ENCODE results near the gene TMEM141.
A peak's percentile ranks its signal among the peaks of the same experiment; 100 is the strongest.
"Not testable (repeated sequence)": the region's sequence is repeated elsewhere in the genome, so short reads cannot be mapped to it uniquely, and the experiment has no call there.

Gene TMEM141

DNA sequence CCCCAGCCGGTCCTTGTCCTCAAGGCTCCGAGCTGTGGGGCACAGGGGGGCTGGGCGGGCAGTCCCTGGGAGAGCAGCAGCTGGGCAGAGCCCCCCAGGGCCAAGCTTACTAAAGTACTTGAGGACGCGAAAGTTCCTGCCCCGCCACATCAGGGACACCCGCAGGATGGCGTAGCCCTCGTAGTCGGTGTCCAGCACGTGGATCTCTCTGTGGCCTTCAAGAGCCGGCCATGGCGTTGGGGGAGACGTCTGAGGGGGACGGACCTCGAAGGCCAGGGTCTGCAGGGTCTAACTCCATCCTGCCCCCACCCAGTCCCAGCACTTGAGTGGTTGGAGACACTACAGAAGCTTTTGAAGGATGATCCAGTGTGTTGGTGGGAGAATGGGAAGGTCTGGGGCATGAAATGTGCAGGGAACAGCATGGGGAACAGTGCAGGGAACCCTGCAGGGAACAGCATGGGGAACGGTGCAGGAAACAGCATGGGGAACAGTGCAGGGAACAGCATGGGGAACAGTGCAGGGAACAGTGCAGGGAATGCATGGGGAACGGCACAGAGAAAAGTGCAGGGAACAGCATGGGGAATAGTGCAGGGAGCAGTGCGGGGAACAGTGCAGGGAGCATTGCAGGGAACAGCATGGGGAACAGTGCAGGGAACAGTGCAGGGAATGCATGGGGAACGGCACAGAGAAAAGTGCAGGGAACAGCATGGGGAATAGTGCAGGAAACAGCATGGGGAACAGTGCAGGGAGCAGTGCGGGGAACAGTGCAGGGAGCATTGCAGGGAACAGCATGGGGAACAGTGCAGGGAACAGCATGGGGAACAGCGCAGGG lies 35.6 kb upstream of the TMEM141 start:
- DNase-seq (ENCODE audit: low read depth) = not testable (repeated sequence)

DNA sequence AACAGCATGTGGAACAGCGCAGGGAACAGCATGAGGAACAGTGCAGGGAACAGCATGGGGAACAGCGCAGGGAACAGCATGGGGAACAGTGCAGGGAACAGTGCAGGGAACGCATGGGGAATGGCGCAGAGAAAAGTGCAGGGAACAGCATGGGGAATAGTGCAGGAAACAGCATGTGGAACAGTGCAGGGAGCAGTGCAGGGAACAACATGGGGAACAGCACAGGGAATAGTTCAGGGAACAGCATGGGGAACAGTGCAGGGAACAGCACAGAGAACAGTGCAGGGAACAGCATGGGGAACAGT lies 35.1 kb upstream of the TMEM141 start:
- DNase-seq (ENCODE audit: low read depth) = no peak

DNA sequence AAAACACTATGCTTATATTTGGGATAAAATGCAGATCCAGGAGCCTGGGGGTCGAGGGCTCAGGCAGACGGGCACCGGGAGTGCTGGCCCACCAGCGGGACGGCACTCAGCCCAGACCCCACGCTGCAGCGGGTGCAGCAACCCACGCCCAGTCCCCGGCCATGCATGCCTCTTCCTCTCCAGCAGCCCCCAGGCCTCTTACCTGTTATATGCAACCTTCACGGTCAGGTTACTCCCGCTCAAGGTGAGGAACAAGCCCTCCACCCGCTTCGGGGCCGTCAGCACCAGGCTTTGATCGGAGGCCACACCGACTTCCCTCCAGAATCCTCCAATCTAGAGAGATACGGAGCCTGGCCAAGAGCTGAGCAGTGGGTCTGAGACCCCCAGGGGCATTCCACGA lies 34.3 kb upstream of the TMEM141 start:
- no peak for DNase-seq (ENCODE audit: low read depth)

- no peak for DNase-seq (ENCODE audit: low read depth)
Measured at GRCh38 chr9:136757328-136757727, 33.8 kb upstream of the TMEM141 start.

- no peak for DNase-seq (ENCODE audit: low read depth)
Measured at GRCh38 chr9:136757751-136758140, 33.4 kb upstream of the TMEM141 start.

- DNase-seq (ENCODE audit: low read depth) = no peak
Measured at GRCh38 chr9:136759001-136759400, 32.1 kb upstream of the TMEM141 start.

GRCh38 chr9:136759436-136760325 lies 31.5 kb upstream of the TMEM141 start:
- no peak for DNase-seq (ENCODE audit: low read depth)

DNA sequence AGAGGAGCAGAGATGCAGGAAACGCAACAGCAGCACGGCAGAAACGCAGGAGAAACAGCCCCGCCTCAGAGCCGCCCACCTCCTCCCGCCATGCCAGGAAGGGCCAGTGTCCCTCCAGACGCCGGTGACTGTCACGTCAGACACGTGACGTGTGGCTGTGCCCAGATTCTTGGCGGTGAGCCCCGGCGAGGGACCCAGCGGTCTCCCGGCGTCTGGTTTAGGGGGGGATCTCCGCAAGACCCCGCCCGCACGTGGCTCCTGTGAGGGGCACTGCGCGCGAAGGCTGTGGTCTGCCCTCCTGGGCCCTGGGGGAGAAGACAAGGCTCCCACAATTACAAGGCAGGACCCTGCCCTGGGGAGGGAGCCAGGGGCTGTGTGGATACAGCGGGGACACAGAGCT lies 30.7 kb upstream of the TMEM141 start:
- DNase-seq (ENCODE audit: low read depth) = no peak

- DNase-seq (ENCODE audit: low read depth) = peak; percentile 79
Measured at GRCh38 chr9:136760834-136761544, 30.2 kb upstream of the TMEM141 start.

DNA sequence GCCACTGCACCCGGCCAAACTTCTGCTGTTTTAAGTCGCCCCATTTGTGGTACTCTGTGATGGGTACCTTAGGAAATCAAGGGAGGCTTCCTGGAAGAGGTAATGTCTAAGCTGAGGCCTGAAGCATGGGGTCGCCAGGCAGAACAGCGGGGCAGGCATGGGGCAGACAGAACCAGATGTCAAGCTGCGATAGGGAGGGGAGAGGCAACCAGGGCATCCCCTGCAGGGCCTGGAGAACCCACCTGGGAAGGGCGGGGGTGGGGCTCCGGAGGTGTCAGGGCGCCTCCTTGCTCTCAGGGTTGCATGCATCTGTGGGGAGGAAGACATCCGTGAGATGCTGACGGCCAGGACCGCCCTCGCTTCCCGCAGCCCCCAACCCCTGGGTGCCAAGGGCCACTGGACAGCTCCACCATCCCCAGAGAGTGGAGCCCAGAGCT lies 29.6 kb upstream of the TMEM141 start:
- no peak for DNase-seq (ENCODE audit: low read depth)

GRCh38 chr9:136762221-136762691 lies 28.9 kb upstream of the TMEM141 start:
- DNase-seq (ENCODE audit: low read depth) = no peak

GRCh38 chr9:136762915-136763648 lies 28.1 kb upstream of the TMEM141 start:
- DNase-seq (ENCODE audit: low read depth) = peak; percentile 21

- DNase-seq (ENCODE audit: low read depth) = no peak
Measured at GRCh38 chr9:136763649-136764035, 27.5 kb upstream of the TMEM141 start.

- DNase-seq (ENCODE audit: low read depth) = no peak
Measured at GRCh38 chr9:136764301-136764891, 26.7 kb upstream of the TMEM141 start, which contains the start of gene LCN15. TSS of gene LCN15 (minus strand) at chr9:136764518. CDS start at chr9:136764488, 30 bp downstream.

GRCh38 chr9:136765041-136765440 lies 26.1 kb upstream of the TMEM141 start:
- no peak for DNase-seq (ENCODE audit: low read depth)

DNA sequence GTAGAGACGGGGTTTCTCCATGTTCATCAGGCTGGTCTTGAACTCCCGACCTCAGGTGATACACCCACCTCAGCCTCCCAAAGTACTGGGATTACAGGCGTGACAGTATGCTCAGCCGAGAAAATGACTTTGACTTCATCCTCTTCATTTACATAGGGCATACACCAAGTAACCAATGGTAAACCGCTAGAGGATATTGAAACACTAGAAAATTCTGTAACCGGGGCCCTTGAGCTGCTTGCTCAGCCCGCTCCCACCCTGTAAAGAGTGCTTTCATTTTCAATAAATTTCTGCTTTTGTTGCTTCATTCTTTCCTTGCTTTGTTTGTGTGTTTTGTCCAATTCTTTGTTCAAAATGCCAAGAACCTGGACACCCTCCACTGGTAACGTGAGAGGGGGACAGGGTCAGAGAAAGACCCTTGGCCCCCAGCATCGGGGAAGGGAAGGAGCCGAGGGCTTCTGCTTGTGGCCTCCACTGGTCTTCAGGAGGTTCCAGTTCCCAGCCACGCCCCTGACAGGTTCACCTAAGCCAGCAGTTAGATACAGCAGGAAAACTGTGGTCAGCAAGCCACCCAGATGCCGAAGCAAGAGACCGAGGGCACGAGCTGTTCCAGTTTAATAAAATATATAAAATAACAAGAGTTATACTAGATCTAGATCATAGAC lies 25.3 kb upstream of the TMEM141 start:
- not testable (repeated sequence) for DNase-seq (ENCODE audit: low read depth)

- DNase-seq (ENCODE audit: low read depth) = peak; percentile 50
Measured at GRCh38 chr9:136766410-136767120, 24.6 kb upstream of the TMEM141 start.

DNA sequence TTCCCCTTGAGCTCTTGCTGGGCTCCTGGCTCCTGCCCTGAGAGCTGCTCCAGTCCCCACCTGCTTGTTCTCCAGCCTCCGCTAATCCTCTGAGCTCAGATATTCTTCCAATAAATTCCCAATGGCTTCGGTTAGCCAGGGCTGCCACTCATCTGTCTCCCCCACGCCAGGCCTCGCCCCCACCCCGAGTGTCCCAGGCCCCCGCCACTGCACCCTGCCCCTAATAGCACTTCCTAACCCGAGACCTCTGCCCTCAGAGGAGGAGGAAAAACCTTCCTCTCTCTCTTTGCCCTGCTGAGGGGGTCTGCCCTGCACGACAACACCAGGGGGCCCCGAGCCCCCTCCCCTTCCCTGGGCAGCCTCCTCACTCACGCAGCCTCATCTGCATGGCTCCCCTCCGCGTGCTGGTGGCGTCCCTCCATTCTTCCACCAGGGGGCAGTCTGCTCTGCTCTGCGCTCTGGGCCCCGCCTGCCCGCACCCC lies 21.4 kb upstream of the TMEM141 start:
- no peak for DNase-seq (ENCODE audit: low read depth)

DNA sequence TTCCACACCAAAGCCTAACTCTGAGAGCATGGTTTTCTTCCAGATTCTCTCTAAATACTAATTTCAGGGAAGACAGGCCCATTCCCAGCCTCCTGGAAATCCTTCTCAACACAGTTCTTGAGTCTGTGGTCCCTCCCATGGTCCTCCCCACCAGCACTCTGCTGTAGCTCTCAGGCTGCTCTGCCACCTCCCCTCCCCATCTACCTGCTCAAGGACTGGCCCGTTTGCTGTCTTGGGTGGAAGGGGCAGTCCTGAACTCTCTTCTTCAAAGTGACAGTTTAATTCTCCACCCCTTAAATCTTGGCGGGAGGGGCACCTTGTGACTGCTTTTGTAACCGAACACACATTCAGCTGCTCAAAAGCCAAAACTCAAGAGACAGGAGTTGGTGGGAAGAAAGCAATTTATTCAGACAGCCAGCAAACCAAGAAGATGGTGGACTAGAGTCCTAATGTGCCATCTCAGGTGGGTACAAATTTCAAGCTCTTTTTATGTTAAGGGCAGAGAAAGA lies 19.2 kb upstream of the TMEM141 start:
- DNase-seq (ENCODE audit: low read depth) = no peak

Measured in EH (cell line).